ENCODE results near the gene FAM210A.
A peak's percentile ranks its signal among the peaks of the same experiment; 100 is the strongest.
"Not testable (repeated sequence)": the region's sequence is repeated elsewhere in the genome, so short reads cannot be mapped to it uniquely, and the experiment has no call there.

The FAM210A gene, protein sequence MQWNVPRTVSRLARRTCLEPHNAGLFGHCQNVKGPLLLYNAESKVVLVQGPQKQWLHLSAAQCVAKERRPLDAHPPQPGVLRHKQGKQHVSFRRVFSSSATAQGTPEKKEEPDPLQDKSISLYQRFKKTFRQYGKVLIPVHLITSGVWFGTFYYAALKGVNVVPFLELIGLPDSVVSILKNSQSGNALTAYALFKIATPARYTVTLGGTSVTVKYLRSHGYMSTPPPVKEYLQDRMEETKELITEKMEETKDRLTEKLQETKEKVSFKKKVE

DNA sequence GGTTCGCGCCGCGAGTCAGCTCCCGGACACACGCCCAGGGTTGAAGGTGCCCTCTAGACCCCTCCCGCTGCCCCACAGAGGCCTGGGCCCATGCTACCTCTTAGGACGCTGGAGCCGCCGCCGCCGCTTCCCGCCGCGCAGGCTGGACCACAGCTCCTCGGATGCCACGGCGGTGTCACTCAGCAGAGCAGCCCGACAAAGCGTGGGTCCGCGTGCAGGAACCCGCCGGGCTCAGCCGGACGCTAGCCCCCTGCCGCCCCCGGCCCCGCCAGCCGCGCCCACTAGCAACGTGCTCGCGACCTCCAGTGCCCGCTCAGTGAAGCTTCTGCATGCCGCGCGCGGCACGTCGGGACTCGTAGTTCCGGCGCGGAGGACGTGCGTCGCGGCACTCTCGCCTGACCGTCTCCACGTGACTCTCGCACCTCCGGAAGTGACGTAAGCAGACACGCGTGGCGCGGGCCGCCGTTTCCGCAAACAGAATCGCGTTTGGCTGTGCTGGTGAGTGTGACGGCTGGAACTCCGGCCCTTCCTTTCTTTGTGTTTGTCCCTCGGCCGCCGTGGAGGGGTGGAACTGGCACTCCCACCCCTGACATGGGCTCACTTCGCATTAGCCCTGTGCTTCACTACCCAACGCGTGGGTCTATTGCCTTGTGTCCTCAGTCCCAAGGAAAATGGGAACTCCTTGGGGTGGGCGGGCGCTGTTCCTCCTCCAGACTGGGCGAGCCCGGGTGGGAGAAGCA lies at the start of gene FAM210A, which contains the start of gene RNMT:
TSS of gene FAM210A (minus strand) at position 327 of the 740 bp plus-strand sequence. CDS start 44,481 bp downstream, outside the sequence.
TSS of gene RNMT (plus strand) at position 442 of the 740 bp plus-strand sequence. CDS start 4,845 bp downstream, outside the sequence.
- Histone ChIP-seq H3K4me1 (ENCODE audit: control insufficient read depth, insufficient read depth, low read length) (peaks cover 12% of the 10 kb centered on the region), H3K9me3 (ENCODE audit: control insufficient read depth in 2 of 2, low read length in 2 of 2) (no peaks in the 10 kb centered on the region), H3K27ac (ENCODE audit: low read length) (peak within 1 kb of the TSS; percentile 90), H3K36me3 (ENCODE audit: control insufficient read depth in 2 of 2, insufficient read depth in 2 of 2, low read length in 2 of 2) (no peaks in the 10 kb centered on the region), H3K27me3 (ENCODE audit: control insufficient read depth in 1 of 2, insufficient read depth in 2 of 2, low read length in 2 of 2) (no peaks in the 10 kb centered on the region), H3K9ac (ENCODE audit: low read length in 2 of 2) (peak within 1 kb of the TSS; percentile 84 to 91), H3K4me3 (ENCODE audit: low read length in 2 of 2) (peak within 1 kb of the TSS; percentile 81 to 93)

GRCh38 chr18:13775058-13775457 lies 48.7 kb upstream of the FAM210A start:
- no peaks in the 10 kb centered on the region for H3K9me3 ChIP-seq (ENCODE audit: control insufficient read depth in 2 of 2, low read length in 2 of 2)
- H3K27me3 ChIP-seq (ENCODE audit: control insufficient read depth in 1 of 2, insufficient read depth in 2 of 2, low read length in 2 of 2): no peaks in the 10 kb centered on the region
- H3K9ac ChIP-seq (ENCODE audit: low read length in 2 of 2): no peak overlapping the region
- no peaks in the 10 kb centered on the region for H3K4me1 ChIP-seq (ENCODE audit: control insufficient read depth, insufficient read depth, low read length)
- H3K36me3 ChIP-seq (ENCODE audit: control insufficient read depth in 2 of 2, insufficient read depth in 2 of 2, low read length in 2 of 2): no peaks in the 10 kb centered on the region
- no peak overlapping the region for H3K27ac ChIP-seq (ENCODE audit: low read length)
- H3K4me3 ChIP-seq (ENCODE audit: low read length in 2 of 2): no peak overlapping the region

DNA sequence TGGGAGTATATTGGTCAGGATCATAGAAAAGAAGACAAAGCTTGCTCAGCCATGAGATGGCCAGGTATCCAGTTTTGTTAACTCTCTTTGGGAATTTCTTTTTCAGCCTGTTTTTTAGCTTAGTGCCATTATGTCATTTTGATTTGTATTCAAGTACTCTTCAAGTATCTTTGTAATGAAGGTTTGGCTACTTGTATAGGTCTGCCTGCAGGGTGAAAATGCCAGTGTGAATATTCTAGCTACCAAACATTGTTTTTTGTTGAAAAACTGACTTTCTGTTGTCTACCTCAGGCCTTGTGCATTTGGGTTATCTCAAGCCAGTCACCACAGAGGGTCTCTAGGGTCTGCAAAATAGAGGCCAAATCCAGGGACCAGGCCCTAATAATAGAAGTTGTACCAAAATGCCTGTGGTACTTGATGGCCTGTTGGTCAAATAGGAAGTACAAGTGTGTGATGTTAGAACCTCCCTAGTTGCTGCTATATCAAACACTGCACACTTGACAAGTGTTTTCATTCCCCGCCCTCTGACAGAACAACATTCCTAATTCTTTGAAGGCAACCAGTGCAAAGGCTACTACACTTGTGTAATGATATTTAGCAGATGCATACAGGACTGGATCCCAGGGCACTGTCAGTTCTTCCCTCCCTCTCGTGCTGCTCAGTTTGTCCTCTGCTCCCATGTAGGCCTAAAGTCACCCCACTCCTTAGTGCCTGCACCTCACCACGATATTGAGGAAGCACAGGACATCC lies 36.5 kb upstream of the FAM210A start:
- H3K36me3 ChIP-seq (ENCODE audit: control insufficient read depth in 2 of 2, insufficient read depth in 2 of 2, low read length in 2 of 2): peaks cover 5 to 20% of the 10 kb centered on the region in 2 donors
- no peak overlapping the region for H3K27ac ChIP-seq (ENCODE audit: low read length)
- peaks cover 6 to 9% of the 10 kb centered on the region in 2 donors for H3K9me3 ChIP-seq (ENCODE audit: control insufficient read depth in 2 of 2, low read length in 2 of 2)
- H3K4me3 ChIP-seq (ENCODE audit: low read length in 2 of 2): no peak overlapping the region
- H3K27me3 ChIP-seq (ENCODE audit: control insufficient read depth in 1 of 2, insufficient read depth in 2 of 2, low read length in 2 of 2): no peaks in the 10 kb centered on the region
- H3K9ac ChIP-seq (ENCODE audit: low read length in 2 of 2): no peak overlapping the region
- no peaks in the 10 kb centered on the region for H3K4me1 ChIP-seq (ENCODE audit: control insufficient read depth, insufficient read depth, low read length)

- peaks cover 23 to 33% of the 10 kb centered on the region in 2 donors for H3K36me3 ChIP-seq (ENCODE audit: control insufficient read depth in 2 of 2, insufficient read depth in 2 of 2, low read length in 2 of 2)
- H3K4me1 ChIP-seq (ENCODE audit: control insufficient read depth, insufficient read depth, low read length): no peaks in the 10 kb centered on the region
- no peaks in the 10 kb centered on the region for H3K27me3 ChIP-seq (ENCODE audit: control insufficient read depth in 1 of 2, insufficient read depth in 2 of 2, low read length in 2 of 2)
- no peak overlapping the region for H3K9ac ChIP-seq (ENCODE audit: low read length in 2 of 2)
- no peak overlapping the region for H3K4me3 ChIP-seq (ENCODE audit: low read length in 2 of 2)
- no peak overlapping the region for H3K27ac ChIP-seq (ENCODE audit: low read length)
- peaks cover 0 to 5% of the 10 kb centered on the region in 2 donors for H3K9me3 ChIP-seq (ENCODE audit: control insufficient read depth in 2 of 2, low read length in 2 of 2)
These were observed 33.7 kb upstream of the FAM210A start for GRCh38 chr18:13760047-13760446.

- Histone ChIP-seq H3K4me1 (ENCODE audit: control insufficient read depth, insufficient read depth, low read length) (no peaks in the 10 kb centered on the region), H3K4me3 (ENCODE audit: low read length in 2 of 2) (no peak overlapping the region), H3K27ac (ENCODE audit: low read length) (no peak overlapping the region), H3K27me3 (ENCODE audit: control insufficient read depth in 1 of 2, insufficient read depth in 2 of 2, low read length in 2 of 2) (no peaks in the 10 kb centered on the region), H3K9ac (ENCODE audit: low read length in 2 of 2) (no peak overlapping the region), H3K36me3 (ENCODE audit: control insufficient read depth in 2 of 2, insufficient read depth in 2 of 2, low read length in 2 of 2) (peaks cover 33 to 41% of the 10 kb centered on the region in 2 donors), H3K9me3 (ENCODE audit: control insufficient read depth in 2 of 2, low read length in 2 of 2) (no peaks in the 10 kb centered on the region)
These were observed 32.3 kb upstream of the FAM210A start for GRCh38 chr18:13758622-13759021.

DNA sequence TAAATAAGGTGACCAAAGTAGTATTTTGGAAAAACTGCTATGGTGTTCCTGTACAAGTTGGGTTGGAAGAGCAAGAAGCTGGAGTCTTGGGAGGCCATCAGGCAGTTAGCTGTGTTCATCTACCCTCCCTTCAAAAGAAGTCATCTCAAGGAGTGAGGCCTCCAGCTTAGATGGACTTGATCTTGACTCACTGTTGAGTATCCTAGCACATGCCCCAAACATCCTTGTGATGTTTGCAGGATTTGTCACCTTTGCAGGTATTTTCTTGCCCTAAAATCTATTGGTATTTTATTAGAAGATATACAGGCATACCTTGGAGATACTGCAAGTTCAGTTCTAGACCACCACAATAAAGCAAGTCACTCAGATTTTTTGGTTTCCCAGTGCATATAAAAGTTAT lies 30.3 kb upstream of the FAM210A start:
- H3K4me1 ChIP-seq (ENCODE audit: control insufficient read depth, insufficient read depth, low read length): no peaks in the 10 kb centered on the region
- H3K4me3 ChIP-seq (ENCODE audit: low read length in 2 of 2): no peak overlapping the region
- no peak overlapping the region for H3K9ac ChIP-seq (ENCODE audit: low read length in 2 of 2)
- H3K9me3 ChIP-seq (ENCODE audit: control insufficient read depth in 2 of 2, low read length in 2 of 2): no peaks in the 10 kb centered on the region
- H3K27me3 ChIP-seq (ENCODE audit: control insufficient read depth in 1 of 2, insufficient read depth in 2 of 2, low read length in 2 of 2): no peaks in the 10 kb centered on the region
- peaks cover 32 to 34% of the 10 kb centered on the region in 2 donors for H3K36me3 ChIP-seq (ENCODE audit: control insufficient read depth in 2 of 2, insufficient read depth in 2 of 2, low read length in 2 of 2)
- H3K27ac ChIP-seq (ENCODE audit: low read length): no peak overlapping the region

DNA sequence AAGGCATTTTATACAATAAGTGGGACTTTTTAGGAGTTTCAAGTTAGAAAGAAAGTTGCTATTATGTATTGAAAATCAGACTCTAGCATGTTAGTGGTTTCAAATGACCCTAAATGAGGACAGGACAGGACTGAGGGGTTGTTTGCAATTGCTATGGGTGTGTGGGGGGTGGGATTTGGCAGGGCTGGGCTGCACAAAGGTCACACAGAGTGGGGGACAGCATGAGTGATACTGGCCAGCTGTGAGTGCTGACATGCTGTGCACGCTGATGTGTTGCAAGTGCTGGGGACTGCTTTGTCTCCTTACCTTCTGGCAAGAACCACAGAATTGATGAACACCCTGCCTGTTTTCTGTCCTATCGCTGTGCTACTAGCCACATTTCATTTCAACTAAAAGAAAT lies 29.9 kb upstream of the FAM210A start:
- Histone ChIP-seq H3K4me3 (ENCODE audit: low read length in 2 of 2) (no peak overlapping the region), H3K4me1 (ENCODE audit: control insufficient read depth, insufficient read depth, low read length) (no peaks in the 10 kb centered on the region), H3K9me3 (ENCODE audit: control insufficient read depth in 2 of 2, low read length in 2 of 2) (no peaks in the 10 kb centered on the region), H3K27me3 (ENCODE audit: control insufficient read depth in 1 of 2, insufficient read depth in 2 of 2, low read length in 2 of 2) (no peaks in the 10 kb centered on the region), H3K9ac (ENCODE audit: low read length in 2 of 2) (no peak overlapping the region), H3K27ac (ENCODE audit: low read length) (no peak overlapping the region), H3K36me3 (ENCODE audit: control insufficient read depth in 2 of 2, insufficient read depth in 2 of 2, low read length in 2 of 2) (peaks cover 32 to 34% of the 10 kb centered on the region in 2 donors)

DNA sequence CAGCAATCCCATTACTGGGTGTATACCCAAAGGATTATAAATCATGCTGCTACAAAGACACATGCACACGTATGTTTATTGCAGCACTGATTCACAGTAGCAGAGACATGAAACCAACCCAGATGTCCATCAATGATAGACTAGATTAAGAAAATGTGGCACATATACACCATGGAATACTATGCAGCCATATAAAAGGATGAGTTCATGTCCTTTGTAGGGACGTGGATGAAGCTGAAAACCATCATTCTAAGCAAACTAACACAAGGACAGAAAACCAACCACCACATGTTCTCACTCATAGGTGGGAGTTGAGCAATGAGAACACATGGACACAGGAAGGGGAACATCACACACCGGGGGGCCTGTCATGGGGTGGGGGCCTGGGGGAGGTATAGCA lies 25.2 kb upstream of the FAM210A start:
- H3K27ac ChIP-seq (ENCODE audit: low read length); H3K9ac ChIP-seq (ENCODE audit: low read length in 2 of 2): not testable (repeated sequence)
- peaks cover 42 to 46% of the 10 kb centered on the region in 2 donors for H3K36me3 ChIP-seq (ENCODE audit: control insufficient read depth in 2 of 2, insufficient read depth in 2 of 2, low read length in 2 of 2)

GRCh38 chr18:13746633-13747032 lies 20.3 kb upstream of the FAM210A start:
- Histone ChIP-seq H3K9ac (ENCODE audit: low read length in 2 of 2) (no peak overlapping the region), H3K36me3 (ENCODE audit: control insufficient read depth in 2 of 2, insufficient read depth in 2 of 2, low read length in 2 of 2) (peaks cover 32 to 39% of the 10 kb centered on the region in 2 donors)

More for the DNA sequence above, 25.2 kb upstream of the FAM210A start:
- H3K27me3 ChIP-seq (ENCODE audit: control insufficient read depth in 1 of 2, insufficient read depth in 2 of 2, low read length in 2 of 2); H3K9me3 ChIP-seq (ENCODE audit: control insufficient read depth in 2 of 2, low read length in 2 of 2); H3K4me1 ChIP-seq (ENCODE audit: control insufficient read depth, insufficient read depth, low read length); H3K4me3 ChIP-seq (ENCODE audit: low read length in 2 of 2): not testable (repeated sequence)

DNA sequence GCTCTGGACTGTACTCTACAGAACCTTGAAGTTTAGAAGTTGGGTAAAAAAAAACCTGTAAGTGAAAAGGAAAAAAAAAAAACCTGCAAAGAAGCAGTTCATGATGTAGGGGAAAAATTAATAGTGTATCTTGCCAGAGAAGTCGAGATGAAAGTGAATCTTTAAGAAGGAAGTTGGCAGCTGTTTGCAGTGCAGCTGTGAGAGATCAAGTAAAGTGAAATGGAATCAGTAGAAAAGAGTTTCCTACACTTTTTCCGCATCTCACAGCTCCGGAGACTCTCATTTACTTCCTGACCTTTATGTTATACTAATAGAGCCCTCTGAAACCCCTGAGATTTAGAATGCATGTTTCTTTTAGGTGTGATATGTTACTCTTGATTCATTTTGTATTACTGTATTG lies 19.3 kb upstream of the FAM210A start:
- H3K27me3 ChIP-seq (ENCODE audit: control insufficient read depth in 1 of 2, insufficient read depth in 2 of 2, low read length in 2 of 2): no peaks in the 10 kb centered on the region
- peaks cover 38 to 40% of the 10 kb centered on the region in 2 donors for H3K36me3 ChIP-seq (ENCODE audit: control insufficient read depth in 2 of 2, insufficient read depth in 2 of 2, low read length in 2 of 2)
- no peak overlapping the region for H3K4me3 ChIP-seq (ENCODE audit: low read length in 2 of 2)
- H3K27ac ChIP-seq (ENCODE audit: low read length): no peak overlapping the region
- no peak overlapping the region for H3K9ac ChIP-seq (ENCODE audit: low read length in 2 of 2)
- no peaks in the 10 kb centered on the region for H3K9me3 ChIP-seq (ENCODE audit: control insufficient read depth in 2 of 2, low read length in 2 of 2)
- H3K4me1 ChIP-seq (ENCODE audit: control insufficient read depth, insufficient read depth, low read length): peaks cover 6% of the 10 kb centered on the region

More at GRCh38 chr18:13746633-13747032, 20.3 kb upstream of the FAM210A start:
- no peaks in the 10 kb centered on the region for H3K27me3 ChIP-seq (ENCODE audit: control insufficient read depth in 1 of 2, insufficient read depth in 2 of 2, low read length in 2 of 2)
- no peak overlapping the region for H3K4me3 ChIP-seq (ENCODE audit: low read length in 2 of 2)
- peaks cover 6% of the 10 kb centered on the region for H3K4me1 ChIP-seq (ENCODE audit: control insufficient read depth, insufficient read depth, low read length)
- H3K9me3 ChIP-seq (ENCODE audit: control insufficient read depth in 2 of 2, low read length in 2 of 2): no peaks in the 10 kb centered on the region
- H3K27ac ChIP-seq (ENCODE audit: low read length): no peak overlapping the region

All from stomach smooth muscle (tissue), 2 donors.